ENCODE results near the gene FOXC1.

- TF ChIP-seq CTCF (IDR thresholded peaks at IDR 0.05) (no peak), EP300 (IDR thresholded peaks at IDR 0.05) (no peak)
Observed at GRCh38 chr6:1572892-1573291, 36.8 kb upstream of the FOXC1 start.
